HL-60/S4 treated with retinoic acid at 250 ng/mL for 4 days and 3 days (cell line): ENCODE data around the gene PXDN.
"Not testable (repeated sequence)": the region's sequence is repeated elsewhere in the genome, so short reads cannot be mapped to it uniquely, and the experiment has no call there.

ENCODE experiments used
- in situ Hi-C: fragments of 300-500 bp; cut with MboI; formaldehyde crosslinking; loops from 2 replicates; pipeline ENCODE4 v1.7.0; 2022; ENCODE audit warnings: low sequenced_read_pairs

The PXDN gene

GRCh38 chr2:1705557-1706076 is 38.7 kb downstream of the PXDN start:
- in situ Hi-C loops, result no loop called here

- in situ Hi-C loops, result no loop called here
These were observed 39.4 kb downstream of the PXDN start for GRCh38 chr2:1704631-1705556.

DNA sequence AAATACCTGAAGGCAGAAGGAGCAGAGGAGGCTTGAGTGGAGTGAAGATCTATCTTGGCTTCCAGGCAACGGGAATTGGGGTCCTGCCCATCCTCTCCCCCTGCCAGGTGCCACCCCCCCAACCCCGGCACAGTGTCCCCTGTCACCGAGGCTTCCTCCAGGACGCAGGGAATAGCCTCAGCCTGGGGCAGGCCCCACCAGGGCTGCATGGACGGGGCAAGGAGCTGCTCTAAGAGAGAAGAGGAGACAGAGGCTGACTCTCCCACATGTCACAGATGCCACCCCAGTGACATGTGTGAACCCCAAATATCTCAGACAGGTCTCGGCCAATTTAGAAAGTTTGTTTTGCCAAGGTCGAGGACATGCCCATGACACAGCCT is 42.1 kb downstream of the PXDN start:
- in situ Hi-C loops, result no loop called here

- in situ Hi-C loops, result no loop called here
These were observed 42.6 kb downstream of the PXDN start for GRCh38 chr2:1701556-1702185.

GRCh38 chr2:1701020-1701419 is 43.3 kb downstream of the PXDN start:
- in situ Hi-C loops, result no loop called here

DNA sequence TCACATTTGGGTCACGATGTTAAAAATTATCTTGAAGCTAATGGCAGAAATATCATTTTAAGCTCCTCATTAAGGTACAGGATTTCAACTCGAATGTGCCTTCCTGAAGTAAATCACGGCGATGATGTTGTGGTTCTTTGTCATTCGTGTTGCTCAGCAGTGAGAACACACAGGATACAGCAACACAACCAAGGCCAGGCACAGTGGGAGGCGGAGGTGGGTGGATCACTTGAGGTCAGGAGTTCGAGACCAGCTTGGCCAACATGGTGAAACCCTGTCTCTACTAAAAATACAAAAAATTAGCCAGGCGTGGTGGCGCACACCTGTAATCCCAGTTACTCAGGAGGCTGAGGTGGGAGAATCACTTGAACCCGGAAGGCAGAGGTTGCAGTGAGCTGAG is 43.9 kb downstream of the PXDN start:
- in situ Hi-C loops, result not testable (repeated sequence)

GRCh38 chr2:1698188-1698945 is 45.9 kb downstream of the PXDN start:
- in situ Hi-C loops, result no loop called here

- in situ Hi-C loops, result no loop called here
These were observed 46.7 kb downstream of the PXDN start for GRCh38 chr2:1697601-1698000.

- in situ Hi-C loops, result no loop called here
These were observed 47.8 kb downstream of the PXDN start for GRCh38 chr2:1696472-1696871.

DNA sequence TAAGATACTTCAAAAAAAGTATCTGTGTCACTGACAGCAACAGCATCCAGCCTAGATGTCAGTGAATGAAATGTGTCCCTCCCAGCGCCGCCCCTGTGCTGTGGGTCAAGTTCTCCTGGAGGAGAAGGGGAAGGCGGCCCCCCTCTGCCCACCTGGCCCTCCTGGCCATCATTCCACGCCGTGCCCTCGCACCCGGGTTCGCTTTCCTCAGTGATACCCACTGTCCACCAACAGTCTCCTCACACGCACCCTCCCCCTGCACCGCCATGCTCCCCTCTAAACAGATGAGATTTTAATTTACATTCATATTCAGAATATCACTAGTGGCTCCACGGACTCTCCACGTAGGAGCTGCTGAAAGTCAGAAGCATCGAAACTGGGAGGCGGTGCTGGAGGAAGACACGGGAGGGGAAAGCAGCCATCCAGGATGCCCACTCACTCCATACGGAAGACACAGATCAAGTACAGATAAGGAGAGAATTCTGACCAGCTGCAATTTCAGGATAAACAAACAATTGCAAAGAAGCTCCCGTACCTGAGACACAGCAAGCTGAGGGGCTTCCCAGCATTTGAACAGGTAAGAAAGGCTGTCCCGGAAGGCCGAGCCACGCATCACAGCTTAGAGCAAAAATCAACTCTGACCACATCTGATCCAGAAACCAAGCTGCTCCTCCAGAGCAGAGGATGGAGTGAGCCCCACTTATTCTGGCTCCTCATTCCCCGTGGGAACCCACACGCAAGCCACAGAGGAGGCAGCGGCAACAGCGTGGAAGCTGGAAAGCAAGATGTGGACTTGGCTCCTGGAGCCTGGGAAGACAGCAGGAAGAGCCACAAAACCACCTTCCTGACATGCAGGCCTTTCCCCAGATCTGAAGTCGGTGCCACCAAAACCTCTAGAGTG is 49.7 kb downstream of the PXDN start:
- in situ Hi-C loops, result no loop called here

- in situ Hi-C loops, result no loop called here
These were observed 50.6 kb downstream of the PXDN start for GRCh38 chr2:1693723-1694122.

- in situ Hi-C loops, result no loop called here
These were observed 52.0 kb downstream of the PXDN start for GRCh38 chr2:1692342-1692741.

GRCh38 chr2:1691366-1691765 is 52.9 kb downstream of the PXDN start:
- in situ Hi-C loops, result no loop called here

- in situ Hi-C loops, result no loop called here
These were observed 54.1 kb downstream of the PXDN start for GRCh38 chr2:1690056-1690775.

DNA sequence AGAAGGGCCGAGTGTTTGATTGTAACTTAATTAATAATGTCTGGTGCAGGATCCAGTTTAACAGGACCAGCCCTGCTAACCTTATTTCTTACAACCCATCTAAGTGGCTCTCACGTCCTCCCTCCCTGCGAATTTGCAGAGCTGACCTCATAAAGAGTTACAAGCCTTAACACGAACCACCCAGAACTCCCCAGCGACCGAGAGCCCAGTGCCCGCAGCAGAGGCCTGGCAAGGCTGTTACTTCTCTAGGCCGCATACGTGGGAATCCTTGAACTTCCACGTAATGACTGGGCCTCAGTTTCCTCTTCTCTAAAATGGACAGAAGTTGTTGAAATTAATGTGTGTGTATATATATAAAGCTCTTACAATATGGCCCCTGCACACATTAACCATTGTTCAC is 55.5 kb downstream of the PXDN start:
- in situ Hi-C loops, result no loop called here

DNA sequence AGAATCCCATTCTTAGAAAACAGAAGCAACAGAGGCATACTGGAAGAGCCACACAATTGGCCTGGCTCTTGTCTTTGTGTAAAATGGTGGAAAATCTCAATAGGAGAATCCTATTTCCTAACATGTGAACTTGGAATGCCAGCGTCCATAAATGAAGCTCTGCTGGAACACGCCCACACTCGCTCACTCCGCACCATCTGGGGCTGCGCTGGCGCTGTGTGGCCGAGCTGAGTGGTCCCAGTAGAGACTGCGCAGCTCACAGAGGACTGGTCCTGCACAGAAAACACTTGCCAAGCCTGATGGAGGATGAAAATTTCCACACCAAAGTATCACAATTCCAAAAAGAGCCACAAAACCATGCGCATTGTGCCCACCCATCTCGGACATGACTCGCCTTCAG is 56.2 kb downstream of the PXDN start:
- in situ Hi-C loops, result no loop called here

DNA sequence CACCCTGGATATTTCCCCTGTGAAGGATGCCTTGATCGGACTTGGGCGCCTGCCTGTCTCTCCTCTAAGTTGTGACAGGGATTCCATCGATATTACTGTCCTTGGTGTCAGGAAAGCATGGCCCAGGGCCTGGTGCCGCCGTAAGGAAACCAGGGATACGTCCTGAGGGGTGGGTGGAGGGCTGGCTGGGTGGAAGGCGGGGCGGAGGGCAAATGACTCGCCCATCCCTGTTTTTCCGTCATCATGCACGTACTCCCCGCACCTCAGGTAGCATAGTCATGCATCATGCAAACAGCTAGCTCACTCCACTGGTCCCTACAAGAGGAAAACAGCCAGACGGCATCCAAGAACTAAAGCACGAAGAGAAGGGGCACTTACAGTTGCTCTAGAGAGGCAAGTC is 57.1 kb downstream of the PXDN start:
- in situ Hi-C loops, result no loop called here

- in situ Hi-C loops, result no loop called here
These were observed 57.6 kb downstream of the PXDN start for GRCh38 chr2:1686784-1687105.

DNA sequence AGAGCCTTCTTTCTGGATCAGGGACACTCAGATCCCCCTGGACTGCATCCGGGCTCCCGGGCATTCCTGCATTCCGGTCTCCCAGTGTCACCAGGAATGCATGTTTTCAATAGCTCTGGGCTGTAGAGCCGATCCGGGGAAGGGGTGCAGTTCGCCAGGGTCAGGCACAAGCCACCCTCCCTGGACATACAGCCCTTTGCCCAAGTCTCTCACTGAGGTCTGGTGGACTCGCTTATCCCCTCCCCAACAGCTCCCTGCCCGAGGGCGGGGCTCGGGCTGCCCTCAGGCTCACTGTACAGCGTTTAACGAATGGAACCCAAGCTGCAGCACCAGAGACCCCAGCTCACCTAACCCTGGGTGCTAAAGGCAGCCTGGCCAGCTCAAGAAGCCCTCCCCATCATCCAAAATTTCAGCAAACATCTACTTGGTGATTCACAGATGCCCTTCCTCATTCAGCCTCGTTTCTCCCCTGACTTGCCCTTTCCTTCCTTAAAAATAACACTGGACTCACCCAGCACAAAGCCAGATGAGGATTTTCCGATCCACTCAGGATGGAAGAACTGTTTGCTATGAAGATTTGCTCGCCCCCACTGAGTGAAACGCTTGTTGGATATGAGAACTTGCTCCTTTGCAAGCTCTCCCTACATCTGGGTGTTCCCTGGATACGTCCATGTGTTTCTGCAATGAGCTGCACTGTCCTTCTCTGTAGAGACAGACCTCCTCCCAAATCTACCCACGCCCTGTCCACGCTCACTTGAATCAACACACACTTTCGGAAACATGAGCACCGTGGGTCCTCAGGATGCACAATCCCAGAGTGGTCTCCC is 58.1 kb downstream of the PXDN start:
- in situ Hi-C loops, result no loop called here
